ENCODE data around the gene RTN4IP1. TPM values are rescaled to one million over a fixed set of nuclear protein-coding genes. Genes with fewer than 3 reads are reported as not detected.

RTN4IP1 gene
- total and polyA plus RNA-seq, 9 of the 15 experiments (the other 6 are each of a cell fraction or from before 2014, with no cell fraction given): 17.9 to 46.0 (median 22.2) TPM

DNA sequence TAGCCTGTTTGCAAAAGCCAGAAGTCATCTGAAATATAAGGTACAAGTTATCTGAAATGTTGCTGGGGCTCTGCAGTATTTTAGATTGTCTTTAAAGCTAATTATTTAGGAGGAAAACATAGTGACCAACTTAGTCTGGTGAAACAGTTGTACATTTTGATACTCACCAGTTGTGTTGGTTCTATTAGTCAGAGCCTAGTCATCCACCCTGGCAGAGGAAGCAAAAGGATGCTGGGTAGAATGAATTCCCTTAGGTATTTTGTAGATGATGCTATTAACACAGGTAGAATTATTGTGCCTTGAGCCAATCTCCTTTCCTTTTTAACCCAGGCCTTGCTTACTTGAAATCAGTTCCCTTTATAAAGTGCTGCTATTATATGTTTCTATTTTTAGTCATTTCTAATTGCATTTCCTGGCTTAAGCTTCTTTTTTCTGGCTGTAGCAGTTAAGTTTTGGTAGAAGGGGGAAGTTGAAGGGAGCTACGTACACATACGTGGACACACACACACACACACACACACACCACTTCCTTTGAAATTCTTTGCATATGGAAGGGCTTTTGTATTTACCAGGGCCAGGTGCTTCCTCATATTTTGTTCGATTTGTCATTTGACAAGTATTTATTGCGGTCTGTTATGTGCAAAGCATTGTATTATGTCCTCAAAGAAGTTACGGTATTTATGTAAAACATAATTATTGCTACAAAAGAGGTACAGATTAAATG, 82.4 kb downstream of the RTN4IP1 start:
- Histone ChIP-seq H3K4me1 (replicated peaks in 1 of 2; ENCODE audit: control insufficient read depth in 2 of 2, insufficient read depth in 2 of 2, low read length in 2 of 2) (0 out of 5 replicates have a peak, but pooled peaks cover 0 to 3% of the 10 kb centered on the region in 2 experiments), H3K4me3 (no peak overlapping the region), H2AFZ (ENCODE audit: low read depth, low read length) (no peak overlapping the region), H4K20me1 (replicated peaks; ENCODE audit: control insufficient read depth, insufficient read depth, low read length) (no peaks in the 10 kb centered on the region), H3K27ac (ENCODE audit: extremely low read depth, low read depth, low read length) (no peak overlapping the region), H3K9ac (ENCODE audit: insufficient read depth in 1 of 2, low read depth in 2 of 2, low read length in 2 of 2) (no peak overlapping the region), H3K4me2 (ENCODE audit: insufficient read depth, low read length) (no peak overlapping the region), H3K9me1 (ENCODE audit: control insufficient read depth, insufficient read depth, low read length) (no peaks in the 10 kb centered on the region), H3K27me3 (ENCODE audit: control insufficient read depth in 2 of 2, insufficient read depth in 2 of 2, low read length in 2 of 2) (peaks cover 0 to 10% of the 10 kb centered on the region in 2 experiments; a peak in 2 of 5 replicates), H3K79me2 (ENCODE audit: control insufficient read depth, insufficient read depth, low read length) (no peaks in the 10 kb centered on the region), H3K36me3 (ENCODE audit: control insufficient read depth, insufficient read depth, low read length) (no peaks in the 10 kb centered on the region), H3K9me3 (replicated peaks; ENCODE audit: control insufficient read depth, insufficient read depth, low read depth, low read length) (no peaks in the 10 kb centered on the region)
- ATAC-seq: no peak
- 24% methylated on average over 5 of the region's 5 CpGs for WGBS (ENCODE audit: insufficient coverage, low coverage, missing lambda C conversion rate)
- no TSS peak for BruUV-seq (replicated peaks)
- ChIA-PET CTCF (ENCODE audit: low intra/inter-chr PET ratio) (no interaction called here), POLR2A (interaction anchor here (1.0 kb wide), 1 partner anchor 406 kb away, joined by 4 read pairs; no protein-coding TSS in a partner anchor)
- intact Hi-C loops (cut with micrococcal nuclease) (no loop called here), in situ Hi-C loops (cut with MboI) (no loop called here)
- DNase-seq (ENCODE audit: extremely low read depth in 1 of 4, low spot score in 3 of 4): no peak
- no peak for FAIRE-seq
- no peak for TF ChIP-seq KHSRP (IDR thresholded peaks at IDR 0.05)
- peak; percentile 32; the same call in 1 of the 2 replicates for TF ChIP-seq FOSL1 (tag; conservative IDR thresholded peaks at IDR 0.05)

DNA sequence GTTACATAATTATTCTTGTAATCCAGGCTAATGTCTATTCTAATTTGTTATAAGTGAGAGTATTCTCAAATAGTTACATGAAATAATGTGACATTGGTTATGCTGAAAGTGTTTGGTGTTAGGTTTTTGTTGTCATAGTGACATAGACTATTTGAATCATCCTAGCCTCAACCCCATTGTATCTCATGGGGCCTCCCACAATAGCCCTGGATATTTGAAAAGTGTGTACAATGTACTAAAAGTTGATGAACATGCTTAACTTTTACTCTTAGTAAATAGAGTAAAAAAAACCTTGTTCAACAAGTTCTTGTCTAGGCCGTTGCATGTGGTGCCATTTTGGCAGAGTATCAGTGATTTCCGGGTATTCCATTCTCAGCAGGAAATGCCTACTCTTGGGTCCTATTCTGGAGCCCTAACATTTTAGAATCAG, 83.0 kb downstream of the RTN4IP1 start:
- Histone ChIP-seq H3K27me3 (ENCODE audit: control insufficient read depth in 2 of 2, insufficient read depth in 2 of 2, low read length in 2 of 2) (peaks cover 0 to 10% of the 10 kb centered on the region in 2 experiments; a peak in 2 of 5 replicates), H2AFZ (ENCODE audit: low read depth, low read length) (no peak overlapping the region), H3K9ac (ENCODE audit: insufficient read depth in 1 of 2, low read depth in 2 of 2, low read length in 2 of 2) (no peak overlapping the region), H3K9me1 (ENCODE audit: control insufficient read depth, insufficient read depth, low read length) (no peaks in the 10 kb centered on the region), H3K36me3 (ENCODE audit: control insufficient read depth, insufficient read depth, low read length) (no peaks in the 10 kb centered on the region), H3K4me2 (ENCODE audit: insufficient read depth, low read length) (no peak overlapping the region), H3K9me3 (replicated peaks; ENCODE audit: control insufficient read depth, insufficient read depth, low read depth, low read length) (no peaks in the 10 kb centered on the region), H3K79me2 (ENCODE audit: control insufficient read depth, insufficient read depth, low read length) (no peaks in the 10 kb centered on the region), H3K27ac (ENCODE audit: extremely low read depth, low read depth, low read length) (no peak overlapping the region), H4K20me1 (replicated peaks; ENCODE audit: control insufficient read depth, insufficient read depth, low read length) (no peaks in the 10 kb centered on the region), H3K4me3 (no peak overlapping the region), H3K4me1 (replicated peaks in 1 of 2; ENCODE audit: control insufficient read depth in 2 of 2, insufficient read depth in 2 of 2, low read length in 2 of 2) (0 out of 5 replicates have a peak, but pooled peaks cover 0 to 3% of the 10 kb centered on the region in 2 experiments)
- ATAC-seq (no peak), DNase-seq (ENCODE audit: extremely low read depth in 1 of 4, low spot score in 3 of 4) (no peak), FAIRE-seq (no peak)
- ChIA-PET CTCF (ENCODE audit: low intra/inter-chr PET ratio) (no interaction called here), POLR2A (interaction anchor here (0.9 to 1.0 kb wide), 2 partner anchors 13 to 407 kb away, joined by 3 to 4 read pairs; no protein-coding TSS in a partner anchor)
- WGBS (ENCODE audit: insufficient coverage, low coverage, missing lambda C conversion rate): 11% methylated on average over 2 of the region's 2 CpGs
- peak; percentile 22; the same call in 1 of the 2 replicates for TF ChIP-seq RFX1 (IDR thresholded peaks at IDR 0.05)
- TF ChIP-seq CCNT2 (IDR thresholded peaks at IDR 0.05; ENCODE audit: borderline replicate concordance, extremely low read depth, insufficient read length, low read depth, low read length): no peak
- no peak for TF ChIP-seq DDX20 (tag; IDR thresholded peaks at IDR 0.05; ENCODE audit: low read depth)
- no peak for TF ChIP-seq CHD1 (IDR thresholded peaks at IDR 0.05; ENCODE audit: low read length)
- intact Hi-C loops (cut with micrococcal nuclease): no loop called here
- BruUV-seq (replicated peaks): no TSS peak
- in situ Hi-C loops (cut with MboI): no loop called here

All from K562 (cell line).